ENCODE data around the gene STK10.

Gene STK10

GRCh38 chr5:172071309-172071875 is 116.6 kb downstream of the STK10 start:
- TF ChIP-seq CTCF (conservative IDR thresholded peaks at IDR 0.05) (no peak), ZFX (IDR thresholded peaks at IDR 0.05) (no peak)
- no peak overlapping the region for H3K27ac ChIP-seq

- TF ChIP-seq CTCF (conservative IDR thresholded peaks at IDR 0.05) (no peak), ZFX (IDR thresholded peaks at IDR 0.05) (no peak)
- H3K27ac ChIP-seq = peak overlapping the region; percentile 43; the same call in 1 of the 2 replicates
Measured at GRCh38 chr5:172065431-172066065, 122.5 kb downstream of the STK10 start.

GRCh38 chr5:172064766-172065165 is 123.3 kb downstream of the STK10 start:
- H3K27ac ChIP-seq = no peak overlapping the region

GRCh38 chr5:172064358-172064757 is 123.7 kb downstream of the STK10 start:
- no peak overlapping the region for H3K27ac ChIP-seq
- TF ChIP-seq ZFX (IDR thresholded peaks at IDR 0.05) (no peak), CTCF (conservative IDR thresholded peaks at IDR 0.05) (no peak)

More at GRCh38 chr5:172064766-172065165, 123.3 kb downstream of the STK10 start:
- TF ChIP-seq CTCF (conservative IDR thresholded peaks at IDR 0.05) (no peak), ZFX (IDR thresholded peaks at IDR 0.05) (no peak)

- H3K27ac ChIP-seq = no peak overlapping the region
- no peak for TF ChIP-seq CTCF (conservative IDR thresholded peaks at IDR 0.05)
- TF ChIP-seq ZFX (IDR thresholded peaks at IDR 0.05) = no peak
Measured at GRCh38 chr5:172063463-172064235, 124.4 kb downstream of the STK10 start.

- TF ChIP-seq ZFX (IDR thresholded peaks at IDR 0.05) = no peak
- peak; percentile 88 for TF ChIP-seq CTCF (conservative IDR thresholded peaks at IDR 0.05)
- H3K27ac ChIP-seq = no peak overlapping the region
Measured at GRCh38 chr5:172059661-172060100, 128.3 kb downstream of the STK10 start.

- H3K27ac ChIP-seq = no peak overlapping the region
- TF ChIP-seq ZFX (IDR thresholded peaks at IDR 0.05) = no peak
- no peak for TF ChIP-seq CTCF (conservative IDR thresholded peaks at IDR 0.05)
Measured at GRCh38 chr5:172058088-172058487, 129.9 kb downstream of the STK10 start.
